DND-41 (cell line): ENCODE results near the gene CCNC.

Source experiments
- ATAC-seq: fragments of 200-7000 bp; cut with Tn5 transposase; 3 replicates; pipeline ENCODE4 v1.9.1; 2021; ENCODE audit warnings: low read depth; ENCODE audit not compliant: insufficient read depth
- DNase-seq: peaks from one replicate; pipeline ENCODE4 v3.0.0-alpha.2; 2020
- H2AFZ ChIP-seq: 2 replicates; pipeline ENCODE4 v1.6.0; 2012; ENCODE audit warnings: low read depth, low read length
- H3K27ac ChIP-seq: 2 replicates; pipeline ENCODE4 v1.5.1; 2012; ENCODE audit warnings: low read length, inconsistent platforms
- H3K27me3 ChIP-seq: fragments of 200-600 bp; sonication (generic); 2 replicates; pipeline ENCODE4 v1.6.0; 2012; ENCODE audit warnings: low read length, mild to moderate bottlenecking, inconsistent platforms; ENCODE audit not compliant: insufficient read depth, poor library complexity
- H3K36me3 ChIP-seq: 2 replicates; pipeline ENCODE4 v1.5.1; 2012; ENCODE audit warnings: low read length, inconsistent platforms; ENCODE audit not compliant: insufficient read depth
- H3K4me1 ChIP-seq: 2 replicates; pipeline ENCODE4 v1.5.1; 2012; ENCODE audit warnings: mild to moderate bottlenecking, low read length; ENCODE audit not compliant: insufficient read depth
- H3K4me2 ChIP-seq: 2 replicates; pipeline ENCODE4 v1.6.0; 2012; ENCODE audit warnings: mild to moderate bottlenecking, moderate library complexity, low read length, inconsistent platforms; ENCODE audit not compliant: insufficient read depth
- H3K4me3 ChIP-seq, 2 experiments: fragments of 200-600 bp in 1 of 2; shearing (Covaris generic) in 1 of 2; 2 replicates each; pipeline ENCODE4 v1.5.1; 2012 to 2016; ENCODE audit warnings: inconsistent platforms in 2 of 2, low read length in 2 of 2, mild to moderate bottlenecking in 2 of 2, low read depth in 1 of 2, moderate library complexity in 1 of 2
- H3K79me2 ChIP-seq: 2 replicates; pipeline ENCODE4 v1.6.0; 2012; ENCODE audit warnings: low read length, inconsistent platforms; ENCODE audit not compliant: insufficient read depth
- H3K9ac ChIP-seq: 2 replicates; pipeline ENCODE4 v1.6.0; 2012; ENCODE audit warnings: low read depth, mild to moderate bottlenecking, inconsistent platforms, low read length, moderate library complexity
- H3K9me3 ChIP-seq: 2 replicates; pipeline ENCODE4 v1.5.1; 2012; ENCODE audit warnings: low read length, moderate library complexity, mild to moderate bottlenecking, inconsistent platforms; ENCODE audit not compliant: insufficient read depth, severe bottlenecking
- H4K20me1 ChIP-seq: 2 replicates; pipeline ENCODE4 v1.6.0; 2012; ENCODE audit warnings: low read length; ENCODE audit not compliant: insufficient read depth
- EZH2 ChIP-seq: IDR thresholded peaks from 3 replicates; pipeline ENCODE4 v1.6.1; 2012; ENCODE audit warnings: borderline replicate concordance, low read depth, mild to moderate bottlenecking, moderate library complexity, low read length, inconsistent platforms; ENCODE audit not compliant: severe bottlenecking
- TF ChIP-seq, protein P1 (sequence below): IDR thresholded peaks from 2 replicates; pipeline ENCODE4 v1.5.1; 2012; ENCODE audit warnings: borderline replicate concordance, low read length, moderate library complexity, mild to moderate bottlenecking; ENCODE audit not compliant: poor library complexity, severe bottlenecking; ENCODE audit errors: extremely low read depth

Gene CCNC

GRCh38 chr6:99611148-99611547 is 42.7 kb upstream of the CCNC start:
- H3K27me3 ChIP-seq, result no peaks in the 10 kb centered on the region
- peak overlapping the region; percentile 34; the same call in 1 of the 2 replicates for H3K4me2 ChIP-seq
- no peaks in the 10 kb centered on the region for H3K36me3 ChIP-seq
- H3K27ac ChIP-seq, result peak overlapping the region; percentile 71
- no peak overlapping the region for H3K9ac ChIP-seq
- H4K20me1 ChIP-seq, result no peaks in the 10 kb centered on the region
- peak overlapping the region; percentile 58; the same call in 1 of the 2 replicates for H2AFZ ChIP-seq
- TF ChIP-seq, protein P1, sequence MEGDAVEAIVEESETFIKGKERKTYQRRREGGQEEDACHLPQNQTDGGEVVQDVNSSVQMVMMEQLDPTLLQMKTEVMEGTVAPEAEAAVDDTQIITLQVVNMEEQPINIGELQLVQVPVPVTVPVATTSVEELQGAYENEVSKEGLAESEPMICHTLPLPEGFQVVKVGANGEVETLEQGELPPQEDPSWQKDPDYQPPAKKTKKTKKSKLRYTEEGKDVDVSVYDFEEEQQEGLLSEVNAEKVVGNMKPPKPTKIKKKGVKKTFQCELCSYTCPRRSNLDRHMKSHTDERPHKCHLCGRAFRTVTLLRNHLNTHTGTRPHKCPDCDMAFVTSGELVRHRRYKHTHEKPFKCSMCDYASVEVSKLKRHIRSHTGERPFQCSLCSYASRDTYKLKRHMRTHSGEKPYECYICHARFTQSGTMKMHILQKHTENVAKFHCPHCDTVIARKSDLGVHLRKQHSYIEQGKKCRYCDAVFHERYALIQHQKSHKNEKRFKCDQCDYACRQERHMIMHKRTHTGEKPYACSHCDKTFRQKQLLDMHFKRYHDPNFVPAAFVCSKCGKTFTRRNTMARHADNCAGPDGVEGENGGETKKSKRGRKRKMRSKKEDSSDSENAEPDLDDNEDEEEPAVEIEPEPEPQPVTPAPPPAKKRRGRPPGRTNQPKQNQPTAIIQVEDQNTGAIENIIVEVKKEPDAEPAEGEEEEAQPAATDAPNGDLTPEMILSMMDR, result no peak
- TF ChIP-seq EZH2, result no peak
- DNase-seq (peak; percentile 35), ATAC-seq (peak; percentile 76)
- peaks cover 28% of the 10 kb centered on the region for H3K4me1 ChIP-seq
- no peaks in the 10 kb centered on the region for H3K79me2 ChIP-seq
- no peak overlapping the region for H3K4me3 ChIP-seq
- H3K9me3 ChIP-seq, result no peaks in the 10 kb centered on the region

GRCh38 chr6:99609905-99610489 is 41.5 kb upstream of the CCNC start:
- Histone ChIP-seq H3K4me3 (peak overlapping the region in 1 of 2 experiments; percentile 27; a peak in 1 of 4 replicates), H3K4me2 (peak overlapping the region; percentile 55; the same call in 1 of the 2 replicates), H4K20me1 (no peaks in the 10 kb centered on the region), H3K27ac (peak overlapping the region; percentile 71), H3K4me1 (peaks cover 28% of the 10 kb centered on the region), H3K9me3 (no peaks in the 10 kb centered on the region), H2AFZ (peak overlapping the region; percentile 58), H3K9ac (no peak overlapping the region), H3K36me3 (no peaks in the 10 kb centered on the region), H3K79me2 (no peaks in the 10 kb centered on the region), H3K27me3 (no peaks in the 10 kb centered on the region)
- peak; percentile 80 for ATAC-seq
- TF ChIP-seq, protein P1, result no peak
- no peak for TF ChIP-seq EZH2
- DNase-seq, result no peak

DNA sequence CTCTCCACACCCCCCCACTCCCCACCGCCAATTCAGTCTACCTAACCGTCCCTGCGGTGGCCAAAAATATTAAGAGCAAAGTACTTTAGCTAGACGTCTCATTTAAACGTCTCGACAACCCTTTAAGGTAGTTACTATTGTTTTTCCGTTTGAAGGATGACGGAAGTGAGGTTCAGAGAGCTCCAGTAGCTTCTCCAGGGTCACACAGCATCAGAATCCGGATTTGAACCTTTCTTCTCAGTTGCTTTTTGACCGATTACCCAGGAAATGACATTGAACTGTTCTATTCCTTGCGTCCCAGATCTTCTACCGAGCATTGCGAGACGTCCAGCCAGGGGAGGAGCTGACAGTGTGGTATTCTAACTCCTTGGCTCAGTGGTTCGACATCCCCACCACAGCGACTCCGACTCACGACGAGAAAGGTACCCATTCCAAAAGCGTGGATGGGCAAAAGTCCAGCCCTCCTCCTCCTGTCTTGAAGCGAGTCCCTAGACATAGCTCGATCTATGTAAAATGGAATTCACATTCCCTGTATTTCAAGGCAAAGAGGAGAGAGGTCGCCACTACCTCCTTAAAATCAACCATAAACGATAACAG is 40.5 kb upstream of the CCNC start:
- Histone ChIP-seq H3K9me3 (no peaks in the 10 kb centered on the region), H2AFZ (no peak overlapping the region), H3K36me3 (no peaks in the 10 kb centered on the region), H3K9ac (no peak overlapping the region), H4K20me1 (no peaks in the 10 kb centered on the region), H3K27me3 (no peaks in the 10 kb centered on the region), H3K27ac (no peak overlapping the region), H3K4me3 (no peak overlapping the region), H3K4me2 (0 out of 2 replicates have a peak overlapping the region, but pooled peaks have one; percentile 55), H3K79me2 (no peaks in the 10 kb centered on the region), H3K4me1 (peaks cover 28% of the 10 kb centered on the region)
- DNase-seq, result no peak
- TF ChIP-seq, protein P1, result no peak
- no peak for TF ChIP-seq EZH2
- no peak for ATAC-seq
